Measurements from ENCODE around the gene SWI5. TPM values are rescaled to one million over a fixed set of nuclear protein-coding genes. Genes with fewer than 3 reads are reported as not detected.
A peak's percentile ranks its signal among the peaks of the same experiment; 100 is the strongest.

The SWI5 gene
- total and polyA plus RNA-seq, 9 of the 15 experiments (the other 6 are each of a cell fraction or from before 2014, with no cell fraction given) = 62.8 to 133 (median 95.9) TPM

- TF ChIP-seq ZNF175 (CRISPR knock-in tag; IDR thresholded peaks at IDR 0.05; ENCODE audit: low read depth) (no peak), ZNF76 (CRISPR knock-in tag; IDR thresholded peaks at IDR 0.05; ENCODE audit: borderline replicate concordance) (peak; percentile 55; the same call in 1 of the 2 replicates), ZNF354B (CRISPR knock-in tag; IDR thresholded peaks at IDR 0.05) (no peak), SMARCA5 (IDR thresholded peaks at IDR 0.05) (no peak), KDM5B (IDR thresholded peaks at IDR 0.05; ENCODE audit: insufficient replicate concordance, low read depth, low read length) (peak; percentile 98), TCF3 (CRISPR knock-in tag; IDR thresholded peaks at IDR 0.05) (no peak), ZKSCAN1 (IDR thresholded peaks at IDR 0.05; ENCODE audit: low read depth, low read length) (peak; percentile 13; the same call in 1 of the 2 replicates), ZNF518B (CRISPR knock-in tag; IDR thresholded peaks at IDR 0.05) (no peak), ZNF445 (CRISPR knock-in tag; IDR thresholded peaks at IDR 0.05; ENCODE audit: low read depth) (peak; percentile 16; the same call in 1 of the 2 replicates), ZNF232 (CRISPR knock-in tag; IDR thresholded peaks at IDR 0.05) (no peak), ZFP1 (CRISPR knock-in tag; IDR thresholded peaks at IDR 0.05) (no peak), FOXK1 (CRISPR knock-in tag; IDR thresholded peaks at IDR 0.05; ENCODE audit: borderline replicate concordance) (no peak), KDM4B (IDR thresholded peaks at IDR 0.05; ENCODE audit: borderline replicate concordance in 2 of 2, low read depth in 1 of 2) (no peak), ESRRA (IDR thresholded peaks at IDR 0.05; ENCODE audit: borderline replicate concordance, low read depth) (no peak), TRIM28 (IDR thresholded peaks at IDR 0.05) (no peak), PCBP1 (IDR thresholded peaks at IDR 0.05; ENCODE audit: low read depth, low read length, poor library complexity, severe bottlenecking) (no peak), ZNF57 (CRISPR knock-in tag; IDR thresholded peaks at IDR 0.05) (0 out of 2 replicates have a peak, but pooled peaks have one; percentile 26), RBM17 (IDR thresholded peaks at IDR 0.05; ENCODE audit: borderline replicate concordance, low read depth, low read length) (no peak), RBM14 (IDR thresholded peaks at IDR 0.05; ENCODE audit: borderline replicate concordance, insufficient read depth, low read depth, low read length) (no peak), PTBP1 (IDR thresholded peaks at IDR 0.05; ENCODE audit: low read depth, low read length) (no peak), ZBTB12 (CRISPR knock-in tag; IDR thresholded peaks at IDR 0.05) (peak; percentile 86; the same call in 1 of the 2 replicates), STAG1 (CRISPR knock-in tag; IDR thresholded peaks at IDR 0.05; ENCODE audit: borderline replicate concordance) (no peak), HBP1 (CRISPR knock-in tag; IDR thresholded peaks at IDR 0.05) (peak; percentile 9; the same call in 1 of the 2 replicates), ZNF589 (CRISPR knock-in tag; IDR thresholded peaks at IDR 0.05; ENCODE audit: low read depth) (no peak)
Measured at GRCh38 chr9:128276008-128276573, at the start of gene SWI5 (continued).
